Astrocyte of the spinal cord (primary cell): Measurements from ENCODE around the gene ARHGAP42.

ENCODE experiments used
- DNase-seq: peaks from one replicate; pipeline ENCODE4 v3.0.0; 2011; ENCODE audit warnings: low read depth, low spot score
- H3K4me3 ChIP-seq: 2 replicates; pipeline ENCODE4 v1.5.1; 2011; ENCODE audit warnings: low read depth, mild to moderate bottlenecking, low read length, moderate library complexity
- CTCF ChIP-seq: IDR thresholded peaks from 2 replicates; pipeline ENCODE4 v1.5.1; 2012; ENCODE audit warnings: low read depth, mild to moderate bottlenecking, low read length, inconsistent platforms
- in situ Hi-C: cut with HindIII; loops from 2 replicates; pipeline ENCODE4 v1.10.0; 2017; ENCODE audit warnings: low sequenced_read_pairs

Gene ARHGAP42

GRCh38 chr11:100956351-100956750 lies 269.3 kb downstream of the ARHGAP42 start:
- no peak overlapping the region for H3K4me3 ChIP-seq
- TF ChIP-seq CTCF: no peak
- no peak for DNase-seq
- in situ Hi-C loops: no loop called here

- H3K4me3 ChIP-seq: no peak overlapping the region
Measured at GRCh38 chr11:100957499-100957898, 270.4 kb downstream of the ARHGAP42 start.

GRCh38 chr11:100961633-100962032 lies 274.5 kb downstream of the ARHGAP42 start:
- TF ChIP-seq CTCF: no peak
- no peak overlapping the region for H3K4me3 ChIP-seq
- in situ Hi-C loops: no loop called here
- DNase-seq: no peak

More at GRCh38 chr11:100957499-100957898, 270.4 kb downstream of the ARHGAP42 start:
- no peak for TF ChIP-seq CTCF
- in situ Hi-C loops: no loop called here
- no peak for DNase-seq

GRCh38 chr11:100963375-100963774 lies 276.3 kb downstream of the ARHGAP42 start:
- TF ChIP-seq CTCF: no peak
- H3K4me3 ChIP-seq: no peak overlapping the region
- no peak for DNase-seq
- in situ Hi-C loops: no loop called here

- no peak for TF ChIP-seq CTCF
- peak; percentile 58 for DNase-seq
- H3K4me3 ChIP-seq: no peak overlapping the region
- in situ Hi-C loops: no loop called here
Measured at GRCh38 chr11:100964435-100964834, 277.3 kb downstream of the ARHGAP42 start.

GRCh38 chr11:100965346-100965745 lies 278.3 kb downstream of the ARHGAP42 start:
- DNase-seq: no peak
- in situ Hi-C loops: no loop called here
- H3K4me3 ChIP-seq: no peak overlapping the region
- TF ChIP-seq CTCF: no peak

GRCh38 chr11:100966366-100966765 lies 279.3 kb downstream of the ARHGAP42 start:
- H3K4me3 ChIP-seq: no peak overlapping the region
- TF ChIP-seq CTCF: no peak
- DNase-seq: no peak
- in situ Hi-C loops: no loop called here
